DMS153 (cell line): ENCODE data around the gene KRTAP19-7.

Experiments used
- DNase-seq: peaks from one replicate; lab custom pipeline; 2025; lab: John Stamatoyannopoulos, UW

KRTAP19-7 gene, protein sequence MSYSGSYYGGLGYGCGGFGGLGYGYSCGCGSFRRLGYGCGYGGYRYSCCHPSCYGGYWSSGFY

DNA sequence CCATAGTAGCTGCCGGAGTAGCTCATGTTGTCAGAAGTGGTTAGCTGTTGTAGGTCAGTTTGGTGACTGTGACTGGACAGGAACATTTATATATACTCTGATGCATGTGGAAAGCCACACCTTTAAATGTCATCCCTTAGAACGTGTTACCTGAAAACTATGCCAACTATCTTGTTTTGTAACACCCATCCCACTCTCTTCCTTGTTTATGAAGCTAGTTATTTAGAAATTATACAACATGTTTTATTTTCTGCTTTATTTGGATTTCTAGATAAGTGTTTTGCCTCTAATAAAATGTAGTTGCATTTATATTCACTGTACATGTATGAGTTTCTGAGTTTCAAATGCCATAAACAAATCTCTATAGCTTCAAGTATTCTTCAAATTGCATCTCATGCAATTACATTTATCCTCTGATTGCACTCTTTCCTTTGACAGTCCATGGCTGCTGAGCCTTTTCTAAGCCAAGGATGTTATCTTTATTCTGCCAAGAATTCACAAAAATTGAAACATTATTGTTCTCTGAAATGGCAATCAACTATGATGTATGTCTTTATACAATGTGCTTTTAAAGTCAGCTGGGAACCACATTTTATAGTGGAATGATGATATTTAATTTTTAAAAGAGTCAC is at the start of gene KRTAP19-7:
Gene KRTAP19-7 (minus strand): TSS at position 51 of the 632 bp plus-strand sequence. CDS start 25 bp downstream, at position 26.
- no peak for DNase-seq

DNA sequence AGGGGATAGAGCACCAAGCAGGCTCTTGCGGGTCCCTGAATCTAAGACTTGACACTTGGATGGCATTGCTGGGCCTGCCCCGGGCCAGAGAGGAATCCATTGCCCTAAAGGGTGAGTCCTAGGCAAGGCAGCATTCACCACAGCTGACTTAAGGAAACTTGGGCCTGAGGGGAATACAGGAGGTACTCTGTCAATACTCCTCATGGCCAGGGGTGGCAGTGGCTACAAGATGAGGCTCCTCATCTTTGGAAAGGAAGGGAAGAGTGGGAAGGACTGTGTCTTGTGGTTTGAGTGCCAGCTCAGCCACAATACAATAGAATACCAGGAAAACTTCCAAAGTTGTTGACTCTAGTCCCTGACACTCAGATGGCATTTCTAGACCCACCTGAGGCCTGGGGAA is 44.9 kb upstream of the KRTAP19-7 start:
- no peak for DNase-seq

DNA sequence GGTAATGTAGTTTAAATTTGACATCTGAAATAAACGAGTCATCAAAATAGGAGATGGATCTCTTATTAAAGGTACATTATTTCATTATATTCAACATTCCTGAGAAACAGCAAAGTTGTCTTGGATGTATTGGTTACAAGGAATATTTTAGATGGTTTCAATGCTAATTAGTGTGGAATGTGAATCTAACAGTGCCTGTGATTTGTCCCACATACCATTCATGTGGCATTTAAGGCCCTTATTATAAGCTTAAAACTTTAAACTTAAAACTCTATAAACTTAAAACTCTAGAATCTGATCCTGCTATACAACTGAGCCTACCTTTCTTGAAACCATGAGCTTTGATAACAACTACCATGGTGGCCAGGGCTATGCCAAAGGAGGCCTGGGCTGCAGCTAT is 39.7 kb upstream of the KRTAP19-7 start, which contains the start of gene KRTAP22-1:
Gene KRTAP22-1 (plus strand): TSS at position 301 of the 400 bp plus-strand sequence.
- DNase-seq = no peak

DNA sequence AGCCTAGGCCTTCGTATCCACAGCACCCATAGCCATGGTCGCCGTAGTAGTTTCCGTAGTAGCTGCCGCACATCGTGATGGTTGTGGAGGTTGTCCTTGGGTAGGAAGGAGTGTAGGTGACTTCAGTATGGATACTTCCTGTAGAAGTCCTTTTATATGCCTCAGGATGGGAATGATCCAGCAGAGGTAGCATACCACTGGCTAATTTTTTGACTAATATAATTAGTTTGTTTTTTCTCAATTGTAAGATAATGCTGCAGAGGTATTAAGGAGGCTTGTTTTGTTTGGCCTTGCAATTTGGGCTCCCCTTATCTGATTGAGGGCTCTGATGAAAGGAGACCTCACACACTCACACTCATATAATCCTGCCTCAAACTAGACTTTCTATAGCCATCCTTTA is 37.7 kb upstream of the KRTAP19-7 start, which contains the start of gene KRTAP6-2:
Gene KRTAP6-2 (minus strand): TSS at position 101 of the 400 bp plus-strand sequence. CDS start 28 bp downstream, at position 73.
- DNase-seq = no peak

DNA sequence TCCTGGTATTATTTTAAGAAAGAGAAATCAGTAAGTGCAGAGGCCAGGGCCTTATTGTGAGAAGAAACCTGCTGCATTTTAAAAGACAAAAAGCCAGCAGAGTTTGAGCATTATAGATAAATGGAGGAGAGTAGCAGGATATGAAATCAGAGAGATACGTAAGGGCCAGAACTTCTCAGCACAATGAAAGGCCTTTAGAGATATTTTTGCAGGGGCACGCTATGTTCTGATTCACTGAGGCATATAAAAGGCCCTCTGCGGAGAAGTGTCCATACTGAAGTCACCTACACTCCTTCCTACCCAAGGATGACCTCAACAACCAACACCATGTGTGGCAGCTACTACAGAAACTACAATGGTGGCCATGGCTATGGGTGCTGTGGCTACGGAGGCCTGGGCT is 31.0 kb upstream of the KRTAP19-7 start, which contains the start of gene KRTAP6-3:
Gene KRTAP6-3 (plus strand): TSS at position 301 of the 400 bp plus-strand sequence. CDS start 6 bp downstream, at position 307.
- DNase-seq = no peak

DNA sequence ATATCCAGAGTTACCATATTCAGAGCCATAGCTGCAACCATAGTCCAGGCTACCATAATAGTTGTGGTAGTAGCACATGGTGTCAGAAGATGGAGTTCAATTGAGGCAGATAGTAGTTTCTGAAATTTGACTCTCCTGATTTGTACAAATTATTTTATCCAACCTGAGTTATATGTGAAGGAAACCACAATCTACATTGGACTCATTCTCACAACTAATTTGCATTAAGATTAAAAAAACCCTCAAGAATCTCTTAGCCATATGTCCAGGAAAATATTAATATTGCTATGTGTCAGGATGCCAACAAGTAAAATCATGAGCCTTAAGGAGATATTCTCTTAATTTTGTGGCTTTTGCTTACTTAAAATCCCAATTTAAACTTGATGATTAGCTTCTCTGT is 29.2 kb upstream of the KRTAP19-7 start, which contains the start of gene KRTAP22-2:
Gene KRTAP22-2 (minus strand): TSS at position 101 of the 400 bp plus-strand sequence.
- DNase-seq = no peak

DNA sequence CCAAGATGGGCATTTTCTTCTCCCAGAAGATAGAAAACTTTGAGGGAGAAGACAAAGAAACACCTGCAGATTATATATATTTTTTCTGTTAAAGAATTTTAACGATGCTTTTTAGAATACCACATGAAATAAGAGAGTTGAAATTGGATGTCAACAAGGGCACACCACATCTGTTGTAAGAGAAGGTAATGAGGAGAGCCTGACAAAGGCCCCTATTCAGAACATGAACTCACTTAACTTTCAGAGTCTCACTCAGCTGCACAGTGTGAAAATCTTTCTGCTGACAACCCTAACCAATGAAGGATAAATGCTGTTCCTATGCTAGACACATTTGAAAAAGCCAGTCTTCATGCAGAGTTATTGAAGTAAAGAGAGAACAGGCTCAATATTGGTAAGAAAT is 21.8 kb upstream of the KRTAP19-7 start:
- no peak for DNase-seq

DNA sequence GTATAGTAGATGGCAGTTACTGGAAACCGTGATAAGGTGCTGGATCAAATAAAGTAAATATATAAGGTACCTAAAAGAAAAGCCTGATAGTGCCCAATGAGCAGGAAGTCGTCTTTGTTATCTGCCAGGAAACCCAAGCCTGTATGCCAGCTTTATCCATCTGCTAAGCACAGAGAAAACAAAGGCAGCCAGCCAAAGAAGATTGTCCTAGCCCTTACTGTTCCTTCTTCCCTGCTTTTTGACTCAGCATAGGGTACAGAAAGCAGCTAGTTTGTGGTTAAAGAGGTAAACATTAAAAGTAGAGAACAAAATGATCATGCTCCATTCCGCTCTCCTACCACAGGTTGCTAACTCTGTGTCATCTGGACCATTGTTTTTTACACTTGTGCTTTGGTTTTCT is 19.0 kb upstream of the KRTAP19-7 start:
- DNase-seq = no peak

DNA sequence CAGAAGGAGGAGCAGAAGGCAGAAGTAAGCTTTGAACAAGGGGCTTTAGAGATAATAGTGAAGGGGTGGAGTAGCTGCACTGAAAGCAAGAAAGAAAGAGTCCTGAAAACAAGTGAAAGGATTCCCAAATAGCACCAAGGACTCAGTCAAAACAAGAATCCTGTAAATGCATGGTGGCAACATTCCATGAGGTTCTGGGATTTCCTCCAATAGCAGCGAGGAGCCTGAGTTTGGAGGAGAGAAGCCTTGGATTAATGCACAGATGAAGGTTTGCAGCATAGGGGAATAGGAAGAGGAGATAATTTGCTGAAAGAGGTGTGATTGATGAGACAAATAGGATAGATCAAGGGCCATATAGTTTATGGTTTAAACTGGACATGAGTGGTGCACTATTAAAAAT is 18.2 kb upstream of the KRTAP19-7 start:
- no peak for DNase-seq

DNA sequence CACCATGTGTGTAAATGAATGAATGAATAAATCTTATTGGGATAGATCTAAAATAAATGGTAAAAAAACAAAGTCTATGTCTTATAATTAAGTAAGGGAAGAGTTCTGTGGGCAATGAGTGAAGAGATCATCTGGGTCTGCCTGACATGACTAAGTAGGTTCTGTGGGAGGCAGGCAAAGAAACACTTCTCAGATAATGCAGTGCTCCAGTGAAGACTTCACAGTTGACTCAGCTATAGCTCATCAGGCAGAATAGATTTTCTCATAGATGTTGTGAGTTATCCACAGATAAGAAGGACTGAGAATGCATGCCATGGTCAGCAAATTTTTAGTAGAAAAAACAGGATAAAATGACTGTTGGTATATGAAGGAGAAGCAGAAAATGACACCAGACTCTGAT is 16.7 kb upstream of the KRTAP19-7 start:
- no peak for DNase-seq

DNA sequence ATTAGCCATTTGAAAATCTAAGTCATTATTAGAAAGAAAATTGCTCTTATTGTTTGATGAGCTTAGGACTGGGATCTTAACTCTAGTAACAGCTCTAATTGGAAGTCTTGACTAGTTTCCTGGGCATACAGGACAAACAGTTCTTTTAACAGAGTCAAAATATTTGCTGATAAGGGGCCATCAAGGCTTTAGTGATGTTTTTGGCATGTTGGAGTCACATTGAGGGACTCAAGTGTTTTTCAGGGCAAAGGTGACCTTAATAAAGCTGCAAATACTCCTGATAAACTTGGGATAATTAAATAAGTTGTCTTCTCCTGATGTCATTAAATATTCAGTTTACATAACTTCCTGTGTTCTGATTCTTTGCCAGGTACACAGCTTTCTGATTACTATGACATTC is 6.5 kb upstream of the KRTAP19-7 start:
- no peak for DNase-seq

DNA sequence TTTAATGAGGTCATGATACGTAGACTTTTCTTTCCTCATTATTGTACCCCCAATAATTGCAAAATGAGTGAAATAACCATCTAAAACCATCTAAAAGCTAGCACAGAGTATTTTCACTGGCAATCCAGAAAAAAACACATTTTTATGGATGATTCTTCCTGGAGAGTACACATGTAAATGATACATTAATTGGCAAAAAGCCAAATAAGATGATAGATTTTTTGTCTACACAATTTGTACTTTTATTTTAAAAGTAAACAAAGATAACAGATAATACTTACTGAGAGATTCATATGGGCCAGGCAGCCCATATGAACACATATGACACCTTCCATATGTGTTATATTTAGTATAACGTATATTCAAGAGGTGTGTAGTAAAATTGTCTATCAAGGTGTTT is 2.5 kb upstream of the KRTAP19-7 start:
- no peak for DNase-seq

DNA sequence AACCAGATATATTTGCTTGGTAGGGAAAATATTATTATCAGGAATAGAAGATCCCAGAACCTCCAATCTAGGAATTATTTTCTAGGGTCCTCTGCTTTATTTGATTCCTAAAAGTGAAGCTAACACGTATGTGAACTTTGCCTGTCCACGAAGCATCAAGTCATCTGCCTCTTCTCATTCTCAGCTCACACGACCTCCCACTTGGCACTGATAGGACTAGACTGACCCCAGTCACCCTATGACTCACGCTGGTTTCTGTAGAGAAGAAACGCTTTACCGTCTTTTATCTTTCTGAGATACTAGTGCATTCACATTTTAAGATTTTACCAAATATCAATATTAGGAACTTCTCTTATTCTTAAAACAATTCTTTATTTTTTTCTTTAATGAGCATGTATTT is 2.0 kb upstream of the KRTAP19-7 start:
- no peak for DNase-seq

DNA sequence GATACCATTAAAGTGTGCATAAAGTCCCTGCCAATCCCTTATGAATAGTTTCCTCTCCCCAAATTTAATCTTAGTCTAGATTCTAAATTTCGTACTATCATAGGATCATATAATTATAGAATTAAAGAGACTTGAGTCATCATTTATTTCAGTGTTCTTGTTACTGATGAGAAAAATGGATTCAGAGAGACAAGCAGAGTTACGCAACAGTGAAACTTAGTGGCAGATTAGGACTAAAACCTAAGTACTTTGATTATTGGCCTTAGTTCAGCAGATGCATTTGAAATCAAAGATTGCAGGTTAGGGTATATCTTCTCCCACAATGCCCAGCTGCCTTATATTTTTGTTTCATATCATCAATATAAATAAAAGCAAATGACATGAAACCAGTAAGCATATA is 843 bp upstream of the KRTAP19-7 start:
- DNase-seq = no peak

DNA sequence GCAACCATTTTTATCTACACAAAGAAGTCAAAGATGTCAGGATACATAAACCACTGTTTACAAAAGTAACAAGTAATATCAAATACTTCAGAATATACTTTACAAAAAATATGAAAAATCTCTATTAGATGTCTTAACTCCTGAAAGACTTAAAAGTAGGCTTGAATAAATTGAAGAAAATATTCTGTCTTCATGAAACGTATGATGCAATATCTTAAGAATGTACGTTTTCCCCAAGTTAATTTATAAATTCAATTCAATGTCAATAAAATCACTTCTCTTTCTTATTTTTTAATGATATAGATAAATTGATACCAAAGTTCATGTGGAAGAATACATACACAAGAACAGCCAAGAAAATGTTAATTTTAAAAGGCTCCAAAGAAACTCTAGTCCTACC is 6.0 kb downstream of the KRTAP19-7 start:
- no peak for DNase-seq

DNA sequence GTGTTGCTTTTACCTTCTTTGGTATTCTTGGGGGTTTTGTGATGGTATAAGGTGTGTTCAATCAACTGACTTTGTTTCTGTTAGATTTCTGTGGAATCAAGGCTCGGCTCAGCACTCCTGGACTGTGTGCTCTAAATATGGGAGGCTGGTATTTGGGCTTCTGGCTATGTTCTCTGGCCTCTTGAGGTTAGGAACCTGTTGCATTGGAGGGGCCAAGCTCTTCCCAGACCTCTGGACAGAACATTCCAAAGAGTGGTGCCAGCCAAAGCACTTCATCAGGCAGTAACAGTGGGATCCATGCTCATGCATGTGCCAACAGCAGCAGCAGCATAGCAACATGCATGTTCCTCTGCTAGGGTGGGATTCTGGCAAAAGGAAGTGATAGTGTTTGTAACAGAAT is 8.3 kb downstream of the KRTAP19-7 start:
- no peak for DNase-seq

DNA sequence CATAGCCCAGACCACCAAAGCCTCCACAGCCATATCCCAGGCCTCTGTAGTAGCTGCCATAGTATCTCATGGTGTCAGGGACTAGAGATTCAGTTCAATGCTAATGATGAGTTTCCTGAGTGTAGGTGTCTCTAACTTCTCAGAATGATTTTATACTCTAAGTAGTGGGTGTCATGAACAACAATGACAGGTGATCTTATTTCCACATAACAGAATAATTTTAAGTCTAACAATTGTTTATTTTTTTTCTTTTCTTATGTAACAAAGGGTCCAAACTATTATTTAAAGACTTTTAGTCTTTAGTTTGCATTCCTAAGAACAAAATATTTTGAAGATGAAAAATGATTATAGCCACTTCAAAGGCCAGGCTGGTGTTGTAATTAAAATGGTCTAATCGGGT is 19.4 kb downstream of the KRTAP19-7 start, which contains the start of gene KRTAP19-6:
Gene KRTAP19-6 (minus strand): TSS at position 101 of the 400 bp plus-strand sequence. CDS start 31 bp downstream, at position 70.
- DNase-seq = no peak

DNA sequence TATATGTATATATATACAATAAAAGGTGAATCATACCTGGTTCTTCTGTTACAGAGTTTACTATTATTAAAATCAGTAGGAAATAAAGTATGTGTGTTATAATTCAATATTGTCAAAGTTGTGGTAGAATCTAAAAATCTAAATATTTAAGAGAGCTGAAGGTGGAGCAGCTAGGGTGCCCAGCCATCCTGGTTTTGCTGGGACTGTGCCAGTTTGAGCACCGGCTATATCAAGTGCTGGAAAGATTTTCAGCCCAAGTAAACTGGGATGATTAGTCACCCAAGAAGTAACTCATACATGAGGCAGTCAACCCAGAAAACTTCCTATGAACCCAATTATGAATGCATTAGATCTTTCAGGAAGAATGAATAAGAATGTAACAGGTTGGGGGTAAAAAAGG is 42.2 kb downstream of the KRTAP19-7 start:
- DNase-seq = no peak

DNA sequence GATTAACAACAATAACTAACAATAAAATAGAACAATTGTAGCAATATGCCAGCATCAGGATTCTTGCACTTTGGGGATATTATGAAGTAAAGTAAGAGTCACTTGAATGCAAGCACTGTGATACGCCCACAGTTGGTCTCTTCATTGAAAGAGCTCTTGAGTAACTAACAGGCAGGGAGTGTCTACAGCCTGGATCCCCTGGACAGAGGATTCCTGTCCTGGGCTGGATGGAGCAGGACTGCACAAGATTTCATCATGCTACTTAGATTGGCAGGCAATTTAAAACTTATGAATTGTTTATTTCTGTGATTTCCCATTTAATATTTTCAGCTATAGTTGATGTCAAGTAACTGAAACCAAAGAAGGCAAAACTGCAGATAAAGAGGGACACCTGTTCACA is 45.4 kb downstream of the KRTAP19-7 start:
- DNase-seq = no peak
